Measurements from ENCODE around the gene CSMD2.

The CSMD2 gene

GRCh38 chr1:33916786-33917185, 248.2 kb downstream of the CSMD2 start:
- no peaks in the 10 kb centered on the region for H3K36me3 ChIP-seq (replicated peaks; ENCODE audit: low read depth, low read length)
- H3K27ac ChIP-seq (ENCODE audit: low read length) = no peak overlapping the region
- no peaks in the 10 kb centered on the region for H3K79me2 ChIP-seq (ENCODE audit: low read length)
- H3K4me3 ChIP-seq (ENCODE audit: low read length) = no peak overlapping the region
- H3K9ac ChIP-seq (ENCODE audit: low read length) = no peak overlapping the region
- no peaks in the 10 kb centered on the region for H3K27me3 ChIP-seq (ENCODE audit: low read depth, low read length)
- H4K20me1 ChIP-seq (ENCODE audit: insufficient read depth, low read length) = no peaks in the 10 kb centered on the region
- no peak for TF ChIP-seq EZH2phosphoT487 (IDR thresholded peaks at IDR 0.05; ENCODE audit: low read depth)
- TF ChIP-seq CTCF (IDR thresholded peaks at IDR 0.05; ENCODE audit: low read depth, low read length) = no peak
- peaks cover 8% of the 10 kb centered on the region for H3K4me1 ChIP-seq (ENCODE audit: low read length)
- no peak overlapping the region for H3K4me2 ChIP-seq (ENCODE audit: low read length)
- no peak overlapping the region for H2AFZ ChIP-seq (ENCODE audit: low read depth, low read length)
- H3K9me3 ChIP-seq (ENCODE audit: insufficient read depth, low read length) = no peaks in the 10 kb centered on the region

- TF ChIP-seq CTCF (IDR thresholded peaks at IDR 0.05; ENCODE audit: low read depth, low read length) = no peak
- no peak for TF ChIP-seq EZH2phosphoT487 (IDR thresholded peaks at IDR 0.05; ENCODE audit: low read depth)
Observed at GRCh38 chr1:33914531-33914930, 250.5 kb downstream of the CSMD2 start.

GRCh38 chr1:33908324-33908956, 256.6 kb downstream of the CSMD2 start:
- H3K79me2 ChIP-seq (ENCODE audit: low read length) = no peaks in the 10 kb centered on the region
- H3K36me3 ChIP-seq (replicated peaks; ENCODE audit: low read depth, low read length) = no peaks in the 10 kb centered on the region
- H3K27me3 ChIP-seq (ENCODE audit: low read depth, low read length) = no peaks in the 10 kb centered on the region
- H4K20me1 ChIP-seq (ENCODE audit: insufficient read depth, low read length) = no peaks in the 10 kb centered on the region
- H3K4me3 ChIP-seq (ENCODE audit: low read length) = no peak overlapping the region
- TF ChIP-seq EZH2phosphoT487 (IDR thresholded peaks at IDR 0.05; ENCODE audit: low read depth) (no peak), CTCF (IDR thresholded peaks at IDR 0.05; ENCODE audit: low read depth, low read length) (no peak)
- H3K4me2 ChIP-seq (ENCODE audit: low read length) = no peak overlapping the region
- H3K4me1 ChIP-seq (ENCODE audit: low read length) = peaks cover 21% of the 10 kb centered on the region
- H3K27ac ChIP-seq (ENCODE audit: low read length) = no peak overlapping the region
- H3K9ac ChIP-seq (ENCODE audit: low read length) = no peak overlapping the region
- no peaks in the 10 kb centered on the region for H3K9me3 ChIP-seq (ENCODE audit: insufficient read depth, low read length)
- H2AFZ ChIP-seq (ENCODE audit: low read depth, low read length) = no peak overlapping the region

More at GRCh38 chr1:33914531-33914930, 250.5 kb downstream of the CSMD2 start:
- H3K79me2 ChIP-seq (ENCODE audit: low read length) = no peaks in the 10 kb centered on the region
- no peaks in the 10 kb centered on the region for H3K9me3 ChIP-seq (ENCODE audit: insufficient read depth, low read length)
- no peak overlapping the region for H2AFZ ChIP-seq (ENCODE audit: low read depth, low read length)
- H3K36me3 ChIP-seq (replicated peaks; ENCODE audit: low read depth, low read length) = no peaks in the 10 kb centered on the region
- no peaks in the 10 kb centered on the region for H4K20me1 ChIP-seq (ENCODE audit: insufficient read depth, low read length)
- H3K4me3 ChIP-seq (ENCODE audit: low read length) = no peak overlapping the region
- no peak overlapping the region for H3K4me2 ChIP-seq (ENCODE audit: low read length)
- H3K27ac ChIP-seq (ENCODE audit: low read length) = no peak overlapping the region
- no peaks in the 10 kb centered on the region for H3K27me3 ChIP-seq (ENCODE audit: low read depth, low read length)
- H3K4me1 ChIP-seq (ENCODE audit: low read length) = peaks cover 8% of the 10 kb centered on the region
- H3K9ac ChIP-seq (ENCODE audit: low read length) = no peak overlapping the region

- Histone ChIP-seq H3K4me2 (ENCODE audit: low read length) (no peak overlapping the region), H4K20me1 (ENCODE audit: insufficient read depth, low read length) (no peaks in the 10 kb centered on the region), H3K9ac (ENCODE audit: low read length) (no peak overlapping the region), H3K4me1 (ENCODE audit: low read length) (peaks cover 38% of the 10 kb centered on the region), H2AFZ (ENCODE audit: low read depth, low read length) (no peak overlapping the region), H3K9me3 (ENCODE audit: insufficient read depth, low read length) (no peaks in the 10 kb centered on the region), H3K27ac (ENCODE audit: low read length) (no peak overlapping the region), H3K4me3 (ENCODE audit: low read length) (no peak overlapping the region), H3K36me3 (replicated peaks; ENCODE audit: low read depth, low read length) (no peaks in the 10 kb centered on the region), H3K79me2 (ENCODE audit: low read length) (no peaks in the 10 kb centered on the region), H3K27me3 (ENCODE audit: low read depth, low read length) (no peaks in the 10 kb centered on the region)
- TF ChIP-seq EZH2phosphoT487 (IDR thresholded peaks at IDR 0.05; ENCODE audit: low read depth) (no peak), CTCF (IDR thresholded peaks at IDR 0.05; ENCODE audit: low read depth, low read length) (no peak)
Observed at GRCh38 chr1:33906156-33906555, 258.9 kb downstream of the CSMD2 start.
